Hepatic stellate cell (primary cell): ENCODE data around the gene CPLX4.
"Not testable (repeated sequence)": the region's sequence is repeated elsewhere in the genome, so short reads cannot be mapped to it uniquely, and the experiment has no call there.

Experiments
- DNase-seq: peaks from one replicate; pipeline ENCODE4 v3.0.0; 2011; ENCODE audit warnings: low spot score

Gene CPLX4

DNA sequence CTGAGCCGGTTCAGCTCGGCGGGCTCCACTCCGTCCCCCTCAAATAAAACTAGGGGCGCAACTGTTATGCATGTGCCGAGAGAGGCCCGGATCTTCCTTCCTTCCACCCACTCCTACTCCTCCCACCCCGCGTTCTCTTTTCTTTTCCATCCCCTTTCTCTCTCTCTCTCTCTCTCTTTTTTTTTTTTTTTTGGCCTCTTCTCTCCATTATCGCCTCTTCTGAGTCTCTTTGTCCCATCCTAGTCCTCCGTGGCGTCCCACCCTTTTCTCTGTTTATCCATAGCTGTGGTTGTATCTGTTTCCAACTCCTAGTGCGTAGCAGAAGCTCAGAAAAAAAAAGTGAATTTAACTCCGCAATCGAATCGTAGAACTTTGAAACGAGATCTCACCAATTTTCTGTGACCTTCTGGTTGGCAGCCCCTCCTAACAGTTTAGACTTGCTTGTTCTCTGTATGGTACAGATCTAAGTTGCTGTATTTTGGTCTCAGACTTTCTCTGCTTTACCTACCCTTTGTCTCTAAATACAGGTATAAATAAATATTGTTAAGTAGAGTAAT, 48.8 kb downstream of the CPLX4 start:
- DNase-seq: no peak

DNA sequence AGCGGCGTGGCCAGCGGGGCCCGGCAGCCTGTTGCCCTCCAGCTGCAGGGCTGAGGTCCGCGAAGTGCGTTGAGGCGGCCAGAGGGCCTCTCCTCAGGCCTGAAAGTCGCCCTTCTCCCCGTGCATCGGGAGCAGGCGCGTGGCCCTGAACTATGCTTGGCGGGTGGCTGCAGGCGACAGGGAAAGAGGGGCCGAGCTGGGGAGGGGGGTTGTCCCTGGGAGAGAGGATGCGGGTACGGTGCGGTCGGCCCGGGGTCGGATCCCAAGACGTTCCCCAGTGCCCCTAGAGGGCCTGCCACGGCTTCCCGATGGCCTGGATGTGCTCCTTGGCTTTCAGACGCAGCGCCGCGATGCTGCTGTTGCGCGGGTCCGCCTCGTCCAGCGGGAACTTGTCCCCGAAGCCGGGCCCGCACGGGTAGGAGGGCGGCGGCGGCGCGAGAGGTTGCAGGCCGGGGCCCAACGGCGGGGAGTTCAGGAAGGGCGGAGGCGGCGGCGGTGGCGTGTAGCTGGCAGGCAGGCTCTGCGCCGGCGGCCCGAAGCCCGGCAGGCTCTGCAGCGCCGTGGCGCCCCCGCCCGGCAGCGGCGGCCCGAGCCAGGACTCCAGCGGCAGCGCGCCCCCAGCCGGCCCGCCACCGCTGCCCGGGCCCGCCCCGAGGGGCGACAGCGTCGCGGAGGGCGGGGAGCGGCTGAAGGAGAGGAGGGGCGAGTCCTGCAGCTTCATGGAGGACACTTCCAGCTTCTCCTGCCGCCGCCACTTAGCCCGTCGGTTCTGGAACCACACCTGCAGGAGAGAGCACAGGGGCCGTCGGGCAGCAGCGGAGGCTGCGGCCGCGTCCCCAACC, 49.5 kb downstream of the CPLX4 start:
- peak; percentile 60 for DNase-seq

DNA sequence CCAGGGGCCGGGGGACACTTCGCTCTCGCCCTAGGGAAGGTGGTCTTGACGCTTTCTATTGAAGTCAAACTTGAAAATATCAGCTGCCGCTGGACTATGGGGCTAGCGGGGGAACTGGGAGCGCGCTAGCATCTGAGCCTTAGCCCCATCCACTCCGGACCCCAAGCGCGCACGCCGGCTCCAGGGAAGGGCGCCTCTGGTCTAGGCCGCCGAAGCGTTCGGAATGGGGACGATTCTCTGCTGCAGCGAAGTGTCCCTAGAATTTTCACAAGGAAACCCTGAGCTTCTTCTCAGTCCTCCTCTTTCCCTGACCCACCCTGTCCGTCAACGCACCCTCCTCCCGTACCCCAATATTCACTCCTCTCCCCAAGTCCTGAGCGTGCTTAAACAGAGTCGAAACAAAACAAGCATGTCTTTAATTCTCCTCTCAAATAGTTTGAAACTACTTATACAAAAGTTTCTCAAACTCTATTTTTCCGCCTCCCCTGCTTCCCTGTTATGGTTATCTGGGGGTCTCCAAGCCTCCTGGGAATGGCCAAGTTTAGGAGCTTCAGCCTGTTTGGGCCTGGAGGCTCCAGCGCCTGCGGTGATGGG, 50.2 kb downstream of the CPLX4 start:
- DNase-seq: no peak

GRCh38 chr18:59267503-59268126, 50.8 kb downstream of the CPLX4 start:
- DNase-seq: peak; percentile 53

GRCh38 chr18:59266886-59267502, 51.5 kb downstream of the CPLX4 start:
- DNase-seq: no peak

DNA sequence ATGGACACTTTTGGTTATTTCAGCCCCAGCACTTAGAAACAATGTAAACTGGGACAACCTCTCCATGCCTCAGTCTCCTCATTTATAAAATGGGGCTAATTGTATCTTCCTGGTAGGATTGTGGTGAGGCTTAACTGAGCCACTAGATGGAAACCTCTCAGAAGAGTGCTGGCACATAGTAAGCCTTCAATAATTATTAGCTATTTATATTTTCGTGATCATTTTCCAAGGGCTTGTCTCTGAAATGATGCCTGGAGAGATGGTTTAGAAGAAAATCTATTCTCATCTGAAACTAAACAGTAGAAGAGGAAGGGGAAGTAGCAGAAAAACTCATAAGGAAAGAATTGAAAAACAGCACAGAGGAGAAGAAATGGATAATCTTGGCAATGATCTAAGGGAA, 52.0 kb downstream of the CPLX4 start:
- DNase-seq: no peak

GRCh38 chr18:59265974-59266369, 52.5 kb downstream of the CPLX4 start:
- DNase-seq: no peak

- peak; percentile 23 for DNase-seq
These were observed 53.0 kb downstream of the CPLX4 start for GRCh38 chr18:59265246-59265973.

GRCh38 chr18:59264651-59265245, 53.7 kb downstream of the CPLX4 start:
- no peak for DNase-seq

- DNase-seq: peak; percentile 11
These were observed 54.3 kb downstream of the CPLX4 start for GRCh38 chr18:59264121-59264571.

DNA sequence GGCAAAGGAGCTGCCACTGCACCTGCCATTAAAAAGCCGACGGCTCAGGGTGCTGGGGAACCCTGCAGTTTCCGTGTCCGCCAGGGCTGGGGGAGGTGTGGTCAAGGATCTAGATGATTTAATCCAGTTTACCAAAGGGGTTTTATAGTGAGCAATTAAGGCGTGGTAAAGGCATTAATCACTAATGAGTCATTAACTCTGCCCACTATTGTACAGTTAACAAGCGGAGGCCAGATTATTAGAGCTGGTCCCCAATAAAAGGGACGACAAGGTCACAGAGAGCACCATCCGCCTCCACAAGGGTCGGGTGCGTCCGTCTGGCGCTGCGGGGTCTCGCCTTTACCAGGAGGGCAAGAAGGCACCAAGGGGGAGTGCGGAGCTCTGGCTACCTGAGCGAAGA, 54.8 kb downstream of the CPLX4 start:
- no peak for DNase-seq

DNA sequence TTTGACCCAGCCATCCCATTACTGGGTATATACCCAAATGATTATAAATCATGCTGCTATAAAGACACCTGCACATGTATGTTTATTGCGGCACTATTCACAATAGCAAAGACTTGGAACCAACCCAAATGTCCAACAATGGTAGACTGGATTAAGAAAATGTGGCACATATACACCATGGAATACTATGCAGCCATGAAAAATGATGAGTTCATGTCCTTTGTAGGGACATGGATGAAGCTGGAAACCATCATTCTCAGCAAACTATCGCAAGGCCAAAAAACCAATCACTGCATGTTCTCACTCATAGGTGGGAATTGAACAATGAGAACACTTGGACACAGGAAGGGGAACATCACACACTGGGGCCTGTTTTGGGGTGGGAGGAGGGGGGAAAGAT, 56.2 kb downstream of the CPLX4 start:
- not testable (repeated sequence) for DNase-seq

- not testable (repeated sequence) for DNase-seq
These were observed 56.6 kb downstream of the CPLX4 start for GRCh38 chr18:59261842-59262241.

- not testable (repeated sequence) for DNase-seq
These were observed 63.0 kb downstream of the CPLX4 start for GRCh38 chr18:59255491-59255890.

- peak; percentile 70 for DNase-seq
These were observed 69.2 kb downstream of the CPLX4 start for GRCh38 chr18:59249199-59249774.

DNA sequence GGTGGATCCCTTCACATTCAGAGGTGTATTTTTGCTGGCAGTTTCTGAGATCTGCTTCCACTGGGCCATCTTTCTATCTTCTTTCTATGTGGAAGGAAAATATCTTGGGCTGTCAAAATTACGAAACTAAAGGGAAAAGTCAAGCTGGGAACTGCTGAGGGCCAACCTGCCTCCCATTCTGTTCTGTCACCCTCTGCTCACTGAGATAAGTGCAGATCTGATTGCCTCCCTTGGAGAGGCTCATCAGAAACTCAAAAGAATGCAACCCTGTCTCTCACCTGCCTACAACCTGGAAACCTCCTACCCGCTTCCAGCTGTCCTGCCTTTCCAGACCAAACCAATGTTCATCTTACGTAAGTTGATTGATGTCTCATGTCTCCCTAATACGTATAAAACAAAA, 71.7 kb downstream of the CPLX4 start:
- DNase-seq: no peak
